ENCODE measurements around the gene ANKRD53.

Gene ANKRD53

GRCh38 chr2:70937866-70938585 is 40.4 kb upstream of the ANKRD53 start:
- H3K27ac ChIP-seq (ENCODE audit: low read depth, low read length) = no peak overlapping the region
- peaks cover 0 to 16% of the 10 kb centered on the region in 2 donors for H3K27me3 ChIP-seq (ENCODE audit: control insufficient read depth in 1 of 2, insufficient read depth in 2 of 2, low read length in 2 of 2)

GRCh38 chr2:70938586-70938950 is 39.9 kb upstream of the ANKRD53 start:
- Histone ChIP-seq H3K4me1 (ENCODE audit: insufficient read depth, low read length) (no peaks in the 10 kb centered on the region), H3K36me3 (ENCODE audit: insufficient read depth, low read length) (no peaks in the 10 kb centered on the region), H3K27ac (ENCODE audit: low read depth, low read length) (no peak overlapping the region), H3K9me3 (ENCODE audit: low read length) (no peaks in the 10 kb centered on the region), H3K4me3 (ENCODE audit: low read depth in 1 of 2, low read length in 2 of 2) (no peak overlapping the region), H3K9ac (ENCODE audit: low read length) (no peak overlapping the region), H3K27me3 (ENCODE audit: control insufficient read depth in 1 of 2, insufficient read depth in 2 of 2, low read length in 2 of 2) (peaks cover 0 to 16% of the 10 kb centered on the region in 2 donors)

More at GRCh38 chr2:70937866-70938585, 40.4 kb upstream of the ANKRD53 start:
- Histone ChIP-seq H3K9ac (ENCODE audit: low read length) (no peak overlapping the region), H3K4me3 (ENCODE audit: low read depth in 1 of 2, low read length in 2 of 2) (no peak overlapping the region), H3K4me1 (ENCODE audit: insufficient read depth, low read length) (no peaks in the 10 kb centered on the region), H3K36me3 (ENCODE audit: insufficient read depth, low read length) (no peaks in the 10 kb centered on the region), H3K9me3 (ENCODE audit: low read length) (no peaks in the 10 kb centered on the region)

GRCh38 chr2:70939001-70939838 is 39.2 kb upstream of the ANKRD53 start:
- H3K4me3 ChIP-seq (ENCODE audit: low read depth in 1 of 2, low read length in 2 of 2) = no peak overlapping the region
- H3K9me3 ChIP-seq (ENCODE audit: low read length) = no peaks in the 10 kb centered on the region
- no peak overlapping the region for H3K27ac ChIP-seq (ENCODE audit: low read depth, low read length)

GRCh38 chr2:70939839-70940580 is 38.4 kb upstream of the ANKRD53 start:
- Histone ChIP-seq H3K9ac (ENCODE audit: low read length) (no peak overlapping the region), H3K27me3 (ENCODE audit: control insufficient read depth in 1 of 2, insufficient read depth in 2 of 2, low read length in 2 of 2) (peaks cover 0 to 16% of the 10 kb centered on the region in 2 donors), H3K4me1 (ENCODE audit: insufficient read depth, low read length) (no peaks in the 10 kb centered on the region), H3K36me3 (ENCODE audit: insufficient read depth, low read length) (no peaks in the 10 kb centered on the region), H3K27ac (ENCODE audit: low read depth, low read length) (no peak overlapping the region), H3K4me3 (ENCODE audit: low read depth in 1 of 2, low read length in 2 of 2) (no peak overlapping the region), H3K9me3 (ENCODE audit: low read length) (no peaks in the 10 kb centered on the region)

More at GRCh38 chr2:70939001-70939838, 39.2 kb upstream of the ANKRD53 start:
- no peak overlapping the region for H3K9ac ChIP-seq (ENCODE audit: low read length)
- H3K27me3 ChIP-seq (ENCODE audit: control insufficient read depth in 1 of 2, insufficient read depth in 2 of 2, low read length in 2 of 2) = peaks cover 0 to 16% of the 10 kb centered on the region in 2 donors
- no peaks in the 10 kb centered on the region for H3K36me3 ChIP-seq (ENCODE audit: insufficient read depth, low read length)
- no peaks in the 10 kb centered on the region for H3K4me1 ChIP-seq (ENCODE audit: insufficient read depth, low read length)

GRCh38 chr2:70941186-70941585 is 37.2 kb upstream of the ANKRD53 start:
- Histone ChIP-seq H3K27ac (ENCODE audit: low read depth, low read length) (no peak overlapping the region), H3K27me3 (ENCODE audit: control insufficient read depth in 1 of 2, insufficient read depth in 2 of 2, low read length in 2 of 2) (peaks cover 0 to 16% of the 10 kb centered on the region in 2 donors), H3K9ac (ENCODE audit: low read length) (no peak overlapping the region), H3K36me3 (ENCODE audit: insufficient read depth, low read length) (no peaks in the 10 kb centered on the region), H3K9me3 (ENCODE audit: low read length) (no peaks in the 10 kb centered on the region), H3K4me1 (ENCODE audit: insufficient read depth, low read length) (no peaks in the 10 kb centered on the region), H3K4me3 (ENCODE audit: low read depth in 1 of 2, low read length in 2 of 2) (no peak overlapping the region)

- Histone ChIP-seq H3K9ac (ENCODE audit: low read length) (no peak overlapping the region), H3K4me1 (ENCODE audit: insufficient read depth, low read length) (no peaks in the 10 kb centered on the region), H3K36me3 (ENCODE audit: insufficient read depth, low read length) (no peaks in the 10 kb centered on the region), H3K4me3 (ENCODE audit: low read depth in 1 of 2, low read length in 2 of 2) (no peak overlapping the region), H3K27me3 (ENCODE audit: control insufficient read depth in 1 of 2, insufficient read depth in 2 of 2, low read length in 2 of 2) (peaks cover 0 to 16% of the 10 kb centered on the region in 2 donors), H3K9me3 (ENCODE audit: low read length) (no peaks in the 10 kb centered on the region), H3K27ac (ENCODE audit: low read depth, low read length) (no peak overlapping the region)
Measured at GRCh38 chr2:70941701-70942100, 36.7 kb upstream of the ANKRD53 start.

- Histone ChIP-seq H3K9me3 (ENCODE audit: low read length) (no peaks in the 10 kb centered on the region), H3K27me3 (ENCODE audit: control insufficient read depth in 1 of 2, insufficient read depth in 2 of 2, low read length in 2 of 2) (peaks cover 0 to 23% of the 10 kb centered on the region in 2 donors), H3K36me3 (ENCODE audit: insufficient read depth, low read length) (no peaks in the 10 kb centered on the region), H3K27ac (ENCODE audit: low read depth, low read length) (no peak overlapping the region), H3K4me1 (ENCODE audit: insufficient read depth, low read length) (no peaks in the 10 kb centered on the region), H3K4me3 (ENCODE audit: low read depth in 1 of 2, low read length in 2 of 2) (no peak overlapping the region), H3K9ac (ENCODE audit: low read length) (no peak overlapping the region)
Measured at GRCh38 chr2:70942396-70943204, 35.8 kb upstream of the ANKRD53 start.

GRCh38 chr2:70943205-70943871 is 35.1 kb upstream of the ANKRD53 start:
- Histone ChIP-seq H3K9me3 (ENCODE audit: low read length) (no peaks in the 10 kb centered on the region), H3K27me3 (ENCODE audit: control insufficient read depth in 1 of 2, insufficient read depth in 2 of 2, low read length in 2 of 2) (peaks cover 0 to 20% of the 10 kb centered on the region in 2 donors), H3K4me3 (ENCODE audit: low read depth in 1 of 2, low read length in 2 of 2) (no peak overlapping the region), H3K36me3 (ENCODE audit: insufficient read depth, low read length) (no peaks in the 10 kb centered on the region), H3K9ac (ENCODE audit: low read length) (no peak overlapping the region), H3K27ac (ENCODE audit: low read depth, low read length) (no peak overlapping the region), H3K4me1 (ENCODE audit: insufficient read depth, low read length) (peaks cover 5% of the 10 kb centered on the region)

- H3K27me3 ChIP-seq (ENCODE audit: control insufficient read depth in 1 of 2, insufficient read depth in 2 of 2, low read length in 2 of 2) = peaks cover 0 to 12% of the 10 kb centered on the region in 2 donors
- H3K27ac ChIP-seq (ENCODE audit: low read depth, low read length) = no peak overlapping the region
- no peaks in the 10 kb centered on the region for H3K36me3 ChIP-seq (ENCODE audit: insufficient read depth, low read length)
- no peaks in the 10 kb centered on the region for H3K9me3 ChIP-seq (ENCODE audit: low read length)
- H3K9ac ChIP-seq (ENCODE audit: low read length) = no peak overlapping the region
- peaks cover 6% of the 10 kb centered on the region for H3K4me1 ChIP-seq (ENCODE audit: insufficient read depth, low read length)
- no peak overlapping the region for H3K4me3 ChIP-seq (ENCODE audit: low read depth in 1 of 2, low read length in 2 of 2)
Measured at GRCh38 chr2:70944111-70944690, 34.2 kb upstream of the ANKRD53 start.

DNA sequence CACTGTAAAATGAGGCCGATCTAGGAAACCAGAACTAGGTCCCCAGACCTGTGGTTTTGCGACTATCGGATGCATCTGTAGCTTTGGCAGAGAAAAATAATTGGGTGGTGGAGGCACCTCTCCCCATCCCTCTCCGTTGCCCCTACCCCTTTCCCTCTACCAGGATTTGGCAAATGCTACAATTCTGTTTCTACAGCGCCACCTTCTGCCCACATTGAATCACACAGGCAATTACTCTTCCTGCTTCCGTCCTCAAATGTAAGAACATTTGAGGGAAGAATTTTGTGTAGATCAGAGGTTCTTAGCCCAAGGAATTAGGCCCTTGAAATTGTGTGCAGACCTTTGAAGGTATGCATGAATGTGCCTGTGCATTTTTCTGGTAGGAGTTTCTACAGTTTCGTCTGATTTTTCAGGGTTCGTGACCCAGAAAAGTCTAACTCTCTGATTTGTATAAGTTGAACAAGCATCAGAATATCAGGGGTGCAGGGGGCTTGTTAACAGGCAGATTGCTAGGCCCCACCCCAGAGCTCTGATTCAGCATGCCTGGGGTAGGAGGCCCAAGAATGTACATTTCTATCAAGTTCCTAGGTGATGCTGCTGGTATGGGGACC is 31.5 kb upstream of the ANKRD53 start:
- Histone ChIP-seq H3K4me3 (ENCODE audit: low read depth in 1 of 2, low read length in 2 of 2) (no peak overlapping the region), H3K9ac (ENCODE audit: low read length) (no peak overlapping the region), H3K36me3 (ENCODE audit: insufficient read depth, low read length) (no peaks in the 10 kb centered on the region), H3K27ac (ENCODE audit: low read depth, low read length) (no peak overlapping the region), H3K4me1 (ENCODE audit: insufficient read depth, low read length) (peaks cover 6% of the 10 kb centered on the region), H3K27me3 (ENCODE audit: control insufficient read depth in 1 of 2, insufficient read depth in 2 of 2, low read length in 2 of 2) (peaks cover 0 to 11% of the 10 kb centered on the region in 2 donors), H3K9me3 (ENCODE audit: low read length) (no peaks in the 10 kb centered on the region)

Data from muscle layer of colon (tissue), 2 donors.